ENCODE data around the gene CNOT2. TPM values are rescaled to one million over a fixed set of nuclear protein-coding genes. Genes with fewer than 3 reads are reported as not detected.

CNOT2 gene
- total RNA-seq, 6 donors from 2014 or later, result 44.1 to 188 (median 98.7) TPM

DNA sequence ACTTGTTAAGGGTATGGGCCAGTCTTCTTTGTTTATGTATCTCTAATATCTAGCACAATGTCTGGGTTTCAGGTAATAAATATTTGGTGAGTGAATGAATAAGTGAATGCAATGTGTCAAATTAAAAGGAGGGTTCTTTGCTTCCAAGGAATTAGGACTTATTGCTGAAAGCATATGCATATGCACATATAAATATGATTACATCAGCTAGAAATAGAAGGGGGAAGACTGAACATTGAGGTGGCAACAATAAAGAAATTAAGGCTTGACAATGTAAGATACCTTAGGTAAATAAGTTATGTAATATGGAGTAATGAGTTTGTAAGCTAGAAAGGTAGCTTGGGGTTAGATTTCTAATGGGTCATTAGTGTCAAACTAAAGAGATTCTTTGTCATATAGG lies 160.6 kb downstream of the CNOT2 start:
- Histone ChIP-seq H3K36me3 (no peaks in the 10 kb centered on the region), H3K4me3 (no peak overlapping the region), H3K27me3 (no peaks in the 10 kb centered on the region), H3K4me1 (no peaks in the 10 kb centered on the region), H3K9me3 (no peaks in the 10 kb centered on the region), H3K27ac (no peak overlapping the region)
- DNase-seq, result no peak
- ATAC-seq (ENCODE audit: low FRiP score in 2 of 2), result no peak
- TF ChIP-seq EP300 (IDR thresholded peaks at IDR 0.05) (no peak), POLR2A (IDR thresholded peaks at IDR 0.05) (no peak), POLR2AphosphoS5 (IDR thresholded peaks at IDR 0.05) (no peak)
- TF ChIP-seq, protein P1, sequence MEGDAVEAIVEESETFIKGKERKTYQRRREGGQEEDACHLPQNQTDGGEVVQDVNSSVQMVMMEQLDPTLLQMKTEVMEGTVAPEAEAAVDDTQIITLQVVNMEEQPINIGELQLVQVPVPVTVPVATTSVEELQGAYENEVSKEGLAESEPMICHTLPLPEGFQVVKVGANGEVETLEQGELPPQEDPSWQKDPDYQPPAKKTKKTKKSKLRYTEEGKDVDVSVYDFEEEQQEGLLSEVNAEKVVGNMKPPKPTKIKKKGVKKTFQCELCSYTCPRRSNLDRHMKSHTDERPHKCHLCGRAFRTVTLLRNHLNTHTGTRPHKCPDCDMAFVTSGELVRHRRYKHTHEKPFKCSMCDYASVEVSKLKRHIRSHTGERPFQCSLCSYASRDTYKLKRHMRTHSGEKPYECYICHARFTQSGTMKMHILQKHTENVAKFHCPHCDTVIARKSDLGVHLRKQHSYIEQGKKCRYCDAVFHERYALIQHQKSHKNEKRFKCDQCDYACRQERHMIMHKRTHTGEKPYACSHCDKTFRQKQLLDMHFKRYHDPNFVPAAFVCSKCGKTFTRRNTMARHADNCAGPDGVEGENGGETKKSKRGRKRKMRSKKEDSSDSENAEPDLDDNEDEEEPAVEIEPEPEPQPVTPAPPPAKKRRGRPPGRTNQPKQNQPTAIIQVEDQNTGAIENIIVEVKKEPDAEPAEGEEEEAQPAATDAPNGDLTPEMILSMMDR (IDR thresholded peaks at IDR 0.05), result no peak

Other genes starting within 250 kb of the CNOT2 start
- gene KCNMB4, start 122.9 kb downstream of the CNOT2 start, total RNA-seq, result 1 to 10 TPM; 3.1 to 7.8 (median 5.0) TPM

All from upper lobe of left lung (tissue), 6 donors.